ENCODE results near the gene OR5L1. TPM values are rescaled to one million over a fixed set of nuclear protein-coding genes. Genes with fewer than 3 reads are reported as not detected.

OR5L1 gene
- total RNA-seq, 8 experiments from 2014 or later = 0.76 TPM; not detected in 7

Other genes with a start within 250 kb of the OR5L1 start
- under 1 TPM in 1 of 8 experiments, not detected in 7; 0.33 TPM for gene OR4C16, start 239.2 kb upstream of the OR5L1 start, total RNA-seq
- under 1 TPM in 3 of 8 experiments, not detected in 5; 0.10 to 0.28 (median 0.17) TPM for gene OR4C11, start 203.7 kb upstream of the OR5L1 start, total RNA-seq
- gene OR4P4, start 176.3 kb upstream of the OR5L1 start, total RNA-seq = under 1 TPM in 1 of 8 experiments, not detected in 7; 0.24 TPM
- gene OR4S2, start 163.0 kb upstream of the OR5L1 start, total RNA-seq = not detected
- gene OR4C6, start 149.2 kb upstream of the OR5L1 start, total RNA-seq = under 1 TPM in 1 of 8 experiments, not detected in 7; 0.47 TPM
- gene OR5D13, start 37.9 kb upstream of the OR5L1 start, total RNA-seq = under 1 TPM in 1 of 8 experiments, not detected in 7; 0.33 TPM
- under 1 TPM in 2 of 8 experiments, not detected in 6; 0.33 to 0.36 TPM for gene OR5D14, start 15.8 kb upstream of the OR5L1 start, total RNA-seq
- under 1 TPM in 1 of 8 experiments, not detected in 7; 0.28 TPM for gene OR5D18, start 8.3 kb downstream of the OR5L1 start, total RNA-seq
- under 1 TPM in 2 of 8 experiments, not detected in 6; 0.21 to 0.95 TPM for gene OR5L2, start 15.9 kb downstream of the OR5L1 start, total RNA-seq
- gene OR5D16, start 27.4 kb downstream of the OR5L1 start, total RNA-seq = under 1 TPM in 1 of 8 experiments, not detected in 7; 0.38 TPM
- not detected for gene TRIM51, start 71.9 kb downstream of the OR5L1 start, total RNA-seq
- gene OR5W2, start 103.2 kb downstream of the OR5L1 start, total RNA-seq = under 1 TPM in 1 of 8 experiments, not detected in 7; 0.52 TPM
- under 1 TPM in 2 of 8 experiments, not detected in 6; 0.21 to 0.76 TPM for gene OR5I1, start 125.0 kb downstream of the OR5L1 start, total RNA-seq
- gene OR10AG1, start 158.6 kb downstream of the OR5L1 start, total RNA-seq = under 1 TPM in 3 of 8 experiments, not detected in 5; 0.05 to 0.33 (median 0.13) TPM
- under 1 TPM in 2 of 8 experiments, not detected in 6; 0.36 to 0.95 TPM for gene OR5F1, start 183.3 kb downstream of the OR5L1 start, total RNA-seq
- under 1 TPM in 5 of 8 experiments, not detected in 3; 0.04 to 0.28 (median 0.05) TPM for gene OR5AS1, start 216.3 kb downstream of the OR5L1 start, total RNA-seq

All from motor neuron (in vitro differentiated cells).